DOHH2 (cell line): ENCODE data around the gene CTTNBP2.

Experiments used
- CTCF ChIP-seq: fragments of 200-600 bp; sonication (generic); IDR thresholded peaks from one replicate; pipeline ENCODE4 v1.5.1; 2014; ENCODE audit warnings: antibody characterized with exemption, mild to moderate bottlenecking, low read depth, low read length; ENCODE audit not compliant: poor library complexity, severe bottlenecking
- EZH2phosphoT487 ChIP-seq: fragments of 200-600 bp; sonication (generic); IDR thresholded peaks from 2 replicates; pipeline ENCODE4 v1.6.1; 2017; ENCODE audit warnings: borderline replicate concordance, mild to moderate bottlenecking, antibody characterized with exemption, low read length, moderate library complexity, mixed read lengths

- no peak for TF ChIP-seq CTCF
- TF ChIP-seq EZH2phosphoT487, result no peak
Measured at GRCh38 chr7:117816727-117817126, 56.5 kb downstream of the CTTNBP2 start.
